T-helper 2 cell treated with Interferon-gamma antibody and Interleukin-4, amounts not matched to agents 5 μg/mL and 100 μg/mL, for 36 hours (primary cell): ENCODE data around the gene CHST5.

Experiments used
- DNase-seq: peaks from one replicate; pipeline ENCODE4 v3.0.0; 2021; ENCODE audit warnings: low spot score
- H3K27ac Mint-ChIP-seq: one replicate; pipeline ENCODE4 v1.8.0; 2021; ENCODE audit warnings: mild to moderate bottlenecking, mixed read lengths
- H3K27me3 Mint-ChIP-seq: one replicate; pipeline ENCODE4 v1.8.0; 2021; ENCODE audit warnings: low read depth, mixed read lengths
- H3K36me3 Mint-ChIP-seq: one replicate; pipeline ENCODE4 v1.8.0; 2021; ENCODE audit warnings: low read depth, mixed read lengths
- H3K4me1 Mint-ChIP-seq: one replicate; pipeline ENCODE4 v1.8.0; 2021; ENCODE audit warnings: low read depth, mixed read lengths
- H3K4me3 Mint-ChIP-seq: one replicate; pipeline ENCODE4 v1.8.0; 2022; ENCODE audit warnings: mild to moderate bottlenecking, moderate library complexity, mixed read lengths
- H3K9me3 Mint-ChIP-seq: one replicate; pipeline ENCODE4 v1.8.0; 2021; ENCODE audit warnings: mixed read lengths

Gene CHST5

DNA sequence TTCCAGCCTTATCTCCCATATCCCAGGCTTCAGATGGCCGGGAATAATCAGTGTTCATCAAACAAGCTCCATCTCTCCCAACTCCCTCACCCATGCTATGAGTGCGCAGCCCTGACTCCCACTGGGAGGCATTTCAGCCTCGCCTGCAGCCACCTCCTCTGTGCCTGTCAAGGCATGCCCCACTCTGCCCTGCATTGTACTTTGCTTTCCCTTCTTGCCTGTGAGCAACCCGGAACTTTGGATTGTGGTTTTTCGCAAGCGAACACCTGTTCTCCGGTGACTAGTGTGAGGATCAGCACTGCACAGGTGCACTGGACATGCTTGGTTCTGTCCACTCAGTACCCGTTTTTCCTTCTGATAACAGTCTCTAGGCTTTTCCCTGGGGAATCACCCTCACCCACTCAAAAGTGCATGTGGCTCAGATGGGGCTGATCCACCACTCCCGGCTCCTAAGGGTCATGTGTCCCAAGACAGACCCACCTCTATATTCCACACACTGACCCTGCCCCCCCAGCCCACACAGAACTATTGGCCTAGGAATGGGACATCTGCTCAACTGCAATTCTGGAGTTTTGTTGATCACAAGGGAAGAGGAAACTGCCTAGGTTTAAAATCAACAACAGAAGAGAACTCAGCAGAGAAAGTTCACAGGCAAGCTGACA, 49.8 kb downstream of the CHST5 start:
- no peaks in the 10 kb centered on the region for H3K36me3 Mint-ChIP-seq
- no peaks in the 10 kb centered on the region for H3K4me1 Mint-ChIP-seq
- no peak for DNase-seq
- H3K9me3 Mint-ChIP-seq: no peaks in the 10 kb centered on the region
- H3K27ac Mint-ChIP-seq: no peak overlapping the region
- no peak overlapping the region for H3K4me3 Mint-ChIP-seq
- peaks cover 5% of the 10 kb centered on the region for H3K27me3 Mint-ChIP-seq

DNA sequence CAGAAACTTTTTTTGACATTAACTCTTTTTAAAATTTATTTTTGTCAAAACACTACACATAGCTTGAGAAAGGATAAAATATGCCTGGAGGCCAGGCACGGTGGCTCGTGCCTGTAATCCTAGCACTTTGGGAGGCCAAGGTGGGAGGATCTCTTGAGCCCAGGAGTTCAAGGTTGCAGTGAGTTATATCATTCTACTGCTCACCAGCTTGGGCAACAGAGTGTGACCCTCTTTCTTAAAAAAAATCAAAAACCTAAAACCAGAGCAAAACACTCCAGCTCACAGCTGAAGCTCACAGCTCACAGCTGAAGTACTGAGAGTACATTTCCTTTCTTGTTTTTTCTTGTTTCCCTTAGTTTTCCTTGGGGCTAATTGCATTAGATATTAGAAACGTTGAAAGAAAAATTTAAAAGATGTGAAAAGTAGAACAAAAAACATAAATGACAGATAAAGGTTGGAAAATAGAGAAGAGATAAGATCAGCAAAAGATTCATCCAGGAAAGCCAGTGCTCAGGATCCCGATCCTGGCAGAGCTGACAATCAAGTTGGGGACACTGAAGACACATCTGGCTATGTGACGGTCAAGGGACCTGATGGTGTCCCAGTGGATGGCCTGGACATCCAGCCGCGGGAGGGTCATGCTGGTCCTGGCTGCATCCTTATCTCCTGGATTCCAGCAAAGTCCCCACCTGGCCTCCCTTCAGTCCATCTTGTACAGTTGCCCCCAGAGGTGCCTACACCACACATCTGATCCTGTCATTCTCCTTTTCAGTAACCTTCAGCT, 50.5 kb downstream of the CHST5 start:
- H3K4me3 Mint-ChIP-seq: no peak overlapping the region
- DNase-seq: no peak
- peaks cover 5% of the 10 kb centered on the region for H3K27me3 Mint-ChIP-seq
- no peaks in the 10 kb centered on the region for H3K36me3 Mint-ChIP-seq
- no peaks in the 10 kb centered on the region for H3K9me3 Mint-ChIP-seq
- no peaks in the 10 kb centered on the region for H3K4me1 Mint-ChIP-seq
- no peak overlapping the region for H3K27ac Mint-ChIP-seq

DNA sequence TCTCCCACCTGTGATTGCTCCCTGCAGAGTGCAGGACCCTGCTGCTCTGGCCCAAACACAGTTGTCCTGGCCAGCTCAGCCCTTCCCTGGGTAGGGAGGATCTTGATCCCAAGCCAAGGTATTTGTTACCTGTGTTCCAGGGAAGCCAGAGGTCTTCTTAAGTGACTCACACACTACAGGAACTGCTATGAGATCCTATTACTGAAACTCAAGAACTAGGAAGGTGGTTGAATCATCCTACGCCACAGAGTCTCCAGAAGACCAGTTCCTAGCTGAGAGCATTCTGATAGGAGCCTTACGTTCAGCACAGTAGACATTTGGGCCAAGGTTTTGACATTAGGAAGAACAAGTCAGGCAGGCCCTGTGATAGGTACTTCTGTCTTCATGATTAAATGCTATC, 52.7 kb downstream of the CHST5 start:
- no peak for DNase-seq
- H3K9me3 Mint-ChIP-seq: no peaks in the 10 kb centered on the region
- no peaks in the 10 kb centered on the region for H3K36me3 Mint-ChIP-seq
- H3K4me1 Mint-ChIP-seq: no peaks in the 10 kb centered on the region
- no peaks in the 10 kb centered on the region for H3K27me3 Mint-ChIP-seq
- H3K27ac Mint-ChIP-seq: no peak overlapping the region
- H3K4me3 Mint-ChIP-seq: no peak overlapping the region

GRCh38 chr16:75482434-75483205, 53.3 kb downstream of the CHST5 start:
- no peak for DNase-seq
- H3K27ac Mint-ChIP-seq: no peak overlapping the region
- no peaks in the 10 kb centered on the region for H3K36me3 Mint-ChIP-seq
- H3K27me3 Mint-ChIP-seq: no peaks in the 10 kb centered on the region
- H3K4me3 Mint-ChIP-seq: no peak overlapping the region
- H3K9me3 Mint-ChIP-seq: no peaks in the 10 kb centered on the region
- H3K4me1 Mint-ChIP-seq: no peaks in the 10 kb centered on the region

GRCh38 chr16:75481475-75481874, 54.4 kb downstream of the CHST5 start:
- no peaks in the 10 kb centered on the region for H3K4me1 Mint-ChIP-seq
- no peak for DNase-seq
- no peaks in the 10 kb centered on the region for H3K27me3 Mint-ChIP-seq
- H3K27ac Mint-ChIP-seq: no peak overlapping the region
- H3K36me3 Mint-ChIP-seq: no peaks in the 10 kb centered on the region
- no peak overlapping the region for H3K4me3 Mint-ChIP-seq
- no peaks in the 10 kb centered on the region for H3K9me3 Mint-ChIP-seq

GRCh38 chr16:75479421-75479990, 56.4 kb downstream of the CHST5 start:
- no peaks in the 10 kb centered on the region for H3K4me1 Mint-ChIP-seq
- H3K27ac Mint-ChIP-seq: no peak overlapping the region
- H3K36me3 Mint-ChIP-seq: no peaks in the 10 kb centered on the region

More at GRCh38 chr16:75479421-75479990, 56.4 kb downstream of the CHST5 start:
- H3K4me3 Mint-ChIP-seq: no peak overlapping the region
- no peaks in the 10 kb centered on the region for H3K27me3 Mint-ChIP-seq
- H3K9me3 Mint-ChIP-seq: no peaks in the 10 kb centered on the region
- DNase-seq: no peak
